ENCODE data around the gene SOWAHD. TPM values are rescaled to one million over a fixed set of nuclear protein-coding genes. Genes with fewer than 3 reads are reported as not detected.
A peak's percentile ranks its signal among the peaks of the same experiment; 100 is the strongest.

Gene SOWAHD
- total RNA-seq, 1 donor from 2014 or later = not detected

DNA sequence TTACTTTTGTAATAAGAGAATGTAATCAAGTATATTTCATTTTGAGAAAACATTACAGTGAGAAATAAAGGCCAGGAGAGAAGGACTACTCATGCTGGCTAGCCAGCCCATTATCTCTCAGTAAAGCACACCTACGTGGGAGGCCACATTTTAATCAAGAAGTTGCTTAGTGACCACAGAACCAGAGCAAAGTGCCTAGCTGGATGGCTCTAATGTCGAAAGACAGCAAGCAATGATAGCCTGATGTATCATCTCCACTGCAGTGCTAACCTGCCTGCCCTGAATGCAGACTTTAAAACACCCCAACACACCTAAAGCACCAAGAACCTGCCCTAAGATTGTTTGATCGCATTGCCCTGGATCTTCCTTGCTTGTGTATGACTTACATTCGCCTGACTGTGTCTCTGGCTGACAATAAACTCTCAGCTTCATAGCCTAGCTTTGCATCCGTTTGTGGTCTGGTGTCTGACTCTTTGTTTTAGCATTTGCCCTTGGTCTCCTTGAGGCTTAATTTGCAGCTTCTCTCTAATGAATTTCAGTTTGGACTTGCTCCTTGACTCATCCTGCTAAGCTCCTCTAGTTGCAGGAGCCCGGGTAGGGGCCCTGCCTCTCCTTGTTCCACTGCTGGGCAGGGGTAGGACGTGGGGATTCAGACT lies 31.4 kb upstream of the SOWAHD start:
- Histone ChIP-seq H3K27me3 (no peaks in the 10 kb centered on the region), H3K36me3 (no peaks in the 10 kb centered on the region), H3K9me3 (no peaks in the 10 kb centered on the region), H3K4me1 (no peaks in the 10 kb centered on the region), H3K27ac (no peak overlapping the region), H3K4me3 (no peak overlapping the region)
- intact Hi-C loops (cut with DNase I) = no loop called here
- DNase-seq (ENCODE audit: low spot score in 2 of 2) = no peak
- no peak for TF ChIP-seq CTCF (IDR thresholded peaks at IDR 0.05)

DNA sequence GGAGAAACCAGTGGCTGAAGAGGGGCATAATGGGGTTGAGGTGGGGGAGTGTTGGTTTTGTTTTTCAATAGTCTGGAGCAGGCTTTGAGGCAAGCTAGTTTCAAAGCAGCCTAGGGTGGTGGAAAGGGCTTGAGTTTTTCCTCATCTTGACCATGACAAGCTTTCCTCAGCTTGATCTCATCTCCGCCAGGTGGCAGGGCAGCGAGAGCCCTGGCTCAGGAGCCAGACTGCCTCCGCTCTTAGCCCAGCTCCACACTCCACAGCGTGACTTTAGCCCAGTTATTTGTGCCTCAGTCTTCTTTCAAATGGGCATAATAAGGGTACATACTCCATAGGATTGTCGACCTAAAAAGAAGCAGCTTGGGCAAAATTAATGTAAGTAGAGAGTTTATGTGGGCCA lies 29.9 kb upstream of the SOWAHD start:
- Histone ChIP-seq H3K9me3 (no peaks in the 10 kb centered on the region), H3K4me3 (no peak overlapping the region), H3K27me3 (no peaks in the 10 kb centered on the region), H3K27ac (no peak overlapping the region), H3K4me1 (no peaks in the 10 kb centered on the region), H3K36me3 (no peaks in the 10 kb centered on the region)
- no peak for DNase-seq (ENCODE audit: low spot score in 2 of 2)
- TF ChIP-seq CTCF (IDR thresholded peaks at IDR 0.05) = no peak
- intact Hi-C loops (cut with DNase I) = no loop called here

DNA sequence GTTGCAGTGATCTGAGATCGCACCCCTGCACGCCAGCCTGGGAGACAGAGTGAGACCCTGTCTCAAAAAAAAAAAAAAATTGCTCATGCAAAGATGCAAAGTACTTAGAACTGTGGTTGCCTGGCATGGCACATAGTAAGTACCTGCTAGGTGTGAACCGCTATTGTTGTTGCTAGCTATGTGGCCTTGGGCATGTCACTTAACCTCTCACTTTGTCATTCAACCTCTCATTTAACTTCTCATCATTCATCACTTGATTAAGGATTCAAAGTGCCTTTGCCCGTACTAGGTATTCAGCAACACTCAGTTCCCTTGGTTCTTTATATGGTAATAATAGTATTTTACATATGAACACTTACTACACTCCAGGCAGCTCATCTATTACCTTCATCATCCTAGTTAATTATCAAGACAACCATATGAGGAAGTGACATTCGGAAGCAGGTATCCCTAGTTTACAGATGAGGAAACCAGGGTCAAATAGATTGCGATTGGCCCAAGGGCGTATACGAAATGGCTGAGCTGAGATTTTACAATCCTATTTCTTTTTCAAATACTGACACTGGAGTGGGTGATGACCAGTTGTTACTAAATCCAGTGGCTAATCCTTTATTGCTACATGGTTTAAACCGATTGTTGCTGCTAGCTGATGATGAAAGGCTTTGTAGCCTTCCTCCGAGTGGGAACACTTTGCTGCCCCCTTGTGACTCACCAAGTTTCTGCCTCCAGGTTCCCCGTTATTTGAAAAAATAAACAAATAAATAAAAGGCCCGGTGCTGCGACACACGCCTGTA lies 28.8 kb upstream of the SOWAHD start:
- Histone ChIP-seq H3K4me1 (no peaks in the 10 kb centered on the region), H3K27ac (no peak overlapping the region), H3K4me3 (no peak overlapping the region), H3K27me3 (no peaks in the 10 kb centered on the region), H3K36me3 (no peaks in the 10 kb centered on the region), H3K9me3 (no peaks in the 10 kb centered on the region)
- intact Hi-C loops (cut with DNase I) = no loop called here
- peak; percentile 23 to 52 (median 30) for TF ChIP-seq CTCF (IDR thresholded peaks at IDR 0.05)
- DNase-seq (ENCODE audit: low spot score in 2 of 2) = peak in 1 of 2 donors; percentile 67

DNA sequence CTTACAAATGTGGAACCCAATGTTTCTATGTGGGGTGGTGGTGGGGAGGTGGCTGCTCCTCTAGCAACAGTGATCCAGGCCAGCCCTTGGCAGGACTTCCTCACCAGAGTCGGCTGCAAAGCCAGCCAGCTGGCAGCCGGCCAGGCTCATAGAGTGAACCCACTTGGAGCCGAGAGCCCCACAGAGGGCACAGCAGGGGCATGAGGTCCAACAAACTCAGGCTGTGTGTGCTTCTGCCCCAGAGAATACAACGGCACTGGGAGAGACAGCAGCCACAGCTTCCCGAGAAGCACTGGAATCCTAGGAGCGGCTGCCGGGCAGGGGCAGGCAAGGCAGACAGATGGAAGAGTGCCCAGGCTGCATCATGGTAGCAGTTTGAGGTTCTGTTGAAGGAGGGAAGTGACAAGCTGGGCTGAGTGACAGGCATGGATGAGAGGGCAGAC lies 23.5 kb upstream of the SOWAHD start:
- DNase-seq (ENCODE audit: low spot score in 2 of 2) = no peak
- no peak for TF ChIP-seq CTCF (IDR thresholded peaks at IDR 0.05)
- no peak overlapping the region for H3K27ac ChIP-seq
- no peaks in the 10 kb centered on the region for H3K9me3 ChIP-seq
- intact Hi-C loops (cut with DNase I) = no loop called here
- H3K4me3 ChIP-seq = no peak overlapping the region
- no peaks in the 10 kb centered on the region for H3K27me3 ChIP-seq
- H3K4me1 ChIP-seq = no peaks in the 10 kb centered on the region
- H3K36me3 ChIP-seq = no peaks in the 10 kb centered on the region

DNA sequence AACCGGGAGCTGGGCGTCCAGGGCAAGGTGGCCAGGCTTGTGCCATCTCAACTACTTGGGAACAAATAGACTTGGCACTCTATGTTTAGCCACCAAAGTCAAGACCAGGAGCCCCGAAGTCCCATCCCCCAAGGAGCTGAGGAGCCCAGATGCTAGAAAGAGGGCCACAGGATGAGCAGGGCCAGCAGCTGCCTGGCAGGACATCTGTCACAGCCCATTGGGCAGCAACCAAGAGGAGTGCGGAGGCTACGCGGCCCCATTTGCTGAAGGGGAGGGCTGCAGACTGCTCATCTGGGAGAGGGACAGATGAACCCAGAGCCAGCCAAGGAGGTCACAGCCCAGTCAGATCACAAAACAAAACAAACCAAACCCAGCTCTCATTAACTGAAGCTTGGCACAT lies 22.9 kb upstream of the SOWAHD start:
- H3K4me3 ChIP-seq = no peak overlapping the region
- H3K9me3 ChIP-seq = no peaks in the 10 kb centered on the region
- H3K4me1 ChIP-seq = no peaks in the 10 kb centered on the region
- no peak for DNase-seq (ENCODE audit: low spot score in 2 of 2)
- H3K27me3 ChIP-seq = no peaks in the 10 kb centered on the region
- no peaks in the 10 kb centered on the region for H3K36me3 ChIP-seq
- no peak overlapping the region for H3K27ac ChIP-seq
- intact Hi-C loops (cut with DNase I) = no loop called here
- no peak for TF ChIP-seq CTCF (IDR thresholded peaks at IDR 0.05)

All from ascending aorta (tissue), 2 donors.